Muscle of arm (tissue), 12 donors: Measurements from ENCODE around the gene GFPT2. TPM values are rescaled to one million over a fixed set of nuclear protein-coding genes. Genes with fewer than 3 reads are reported as not detected.

Source experiments
- DNase-seq: peaks from one replicate; pipeline ENCODE4 v3.0.0-alpha.2; 2013
- polyA plus RNA-seq, 12 donors: library from polyadenylated mRNA; unstranded; fragments of 120-200 nt; gene quantifications; one replicate each; pipeline ENCODE4 v1.2.1, GENCODE V29; 2013; ENCODE audit not compliant: insufficient read length in 12 of 12

Gene GFPT2
- polyA plus RNA-seq, 12 donors, result 7.3 to 12.5 (median 9.8) TPM; not detected in 1

DNA sequence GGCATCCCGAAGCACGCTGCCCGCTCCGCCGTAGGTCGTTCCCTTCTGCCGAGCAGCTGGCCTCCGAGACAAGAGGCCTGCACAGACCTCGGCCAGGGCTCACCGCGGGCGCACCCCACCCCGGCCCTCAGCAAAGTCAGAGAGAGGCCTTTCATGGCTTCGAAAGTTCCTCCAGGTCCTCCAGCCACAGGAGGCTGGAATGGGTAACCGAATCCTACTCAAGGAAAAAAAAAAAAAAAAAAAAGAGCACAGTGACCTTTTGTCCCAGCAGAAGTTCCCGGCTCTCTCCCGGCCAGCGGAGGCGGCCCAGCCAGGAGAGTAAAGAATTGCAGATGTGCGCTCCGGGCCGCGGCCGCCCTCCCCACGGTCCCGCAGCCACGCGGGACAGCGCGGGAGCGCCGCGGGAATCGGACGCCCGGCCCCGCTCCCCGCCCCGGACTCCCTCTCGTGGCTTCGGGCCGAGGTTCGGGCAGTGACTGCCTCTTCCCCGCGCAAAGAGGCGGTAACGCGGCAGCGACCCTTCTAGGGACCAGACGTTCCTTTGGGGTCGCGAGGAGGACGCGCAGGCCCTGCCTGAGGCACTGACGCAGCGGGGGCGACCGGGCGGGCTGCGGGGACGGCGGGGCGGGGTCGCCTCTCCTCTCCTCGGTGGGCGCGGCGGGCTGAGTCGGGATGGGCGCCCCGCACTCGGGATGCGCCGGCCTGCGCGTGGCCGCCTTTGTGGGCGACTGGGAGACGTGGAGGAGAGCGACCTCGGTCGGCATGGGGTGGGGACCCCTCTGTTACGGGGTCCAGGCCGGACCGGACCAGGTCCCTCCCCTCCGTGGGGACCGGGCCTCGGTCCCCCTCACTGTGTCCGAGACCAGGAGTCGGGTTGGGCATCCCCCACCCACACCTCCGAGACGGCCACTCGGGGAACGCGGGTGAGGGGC is 754 bp downstream of the GFPT2 start:
- DNase-seq, result peak; percentile 34

- no peak for DNase-seq
Measured at GRCh38 chr5:180350711-180351465, 2.2 kb downstream of the GFPT2 start.

DNA sequence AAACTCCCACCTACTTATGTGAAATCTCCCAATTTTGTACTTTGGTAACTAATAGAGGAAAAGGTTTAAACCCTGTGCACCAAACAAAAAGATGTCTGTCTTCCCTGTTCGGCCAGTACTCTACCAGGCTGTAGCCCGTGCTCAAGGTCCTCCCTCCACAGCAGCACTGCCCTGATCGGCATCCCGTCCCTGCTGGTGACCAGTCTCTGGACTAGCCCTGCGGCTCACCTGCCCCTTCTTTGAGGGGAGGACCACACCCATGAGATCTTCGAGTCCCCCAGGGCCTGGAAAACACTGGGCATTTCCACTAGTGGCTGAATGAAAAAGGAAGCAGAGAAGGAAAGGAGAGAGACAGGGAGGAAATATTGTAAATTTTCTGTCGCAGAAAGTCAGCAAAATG is 2.8 kb downstream of the GFPT2 start:
- no peak for DNase-seq

GRCh38 chr5:180349391-180349790 is 3.7 kb downstream of the GFPT2 start:
- no peak for DNase-seq

- no peak for DNase-seq
Measured at GRCh38 chr5:180348336-180348735, 4.8 kb downstream of the GFPT2 start.

DNA sequence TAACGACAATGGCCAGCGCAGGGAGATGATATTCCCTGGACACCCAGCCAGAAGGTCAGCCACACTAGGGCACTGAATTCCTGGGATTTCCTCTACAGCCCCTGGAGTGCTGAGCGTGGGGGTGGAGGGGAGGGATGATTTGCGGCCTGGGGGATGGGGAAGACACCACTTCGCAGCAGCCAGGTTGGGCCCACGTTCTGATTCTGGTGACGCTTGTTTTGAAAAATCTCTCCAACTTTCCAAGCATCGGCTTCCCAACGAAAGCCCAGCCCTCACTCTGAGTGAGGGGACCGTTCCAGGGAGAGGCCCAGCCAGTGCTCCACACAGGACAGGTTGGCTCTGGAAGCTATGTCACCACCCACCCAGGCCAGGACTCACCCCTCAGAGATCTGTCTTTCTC is 5.4 kb downstream of the GFPT2 start:
- DNase-seq, result peak; percentile 27

GRCh38 chr5:180346358-180346757 is 6.8 kb downstream of the GFPT2 start:
- DNase-seq, result no peak

DNA sequence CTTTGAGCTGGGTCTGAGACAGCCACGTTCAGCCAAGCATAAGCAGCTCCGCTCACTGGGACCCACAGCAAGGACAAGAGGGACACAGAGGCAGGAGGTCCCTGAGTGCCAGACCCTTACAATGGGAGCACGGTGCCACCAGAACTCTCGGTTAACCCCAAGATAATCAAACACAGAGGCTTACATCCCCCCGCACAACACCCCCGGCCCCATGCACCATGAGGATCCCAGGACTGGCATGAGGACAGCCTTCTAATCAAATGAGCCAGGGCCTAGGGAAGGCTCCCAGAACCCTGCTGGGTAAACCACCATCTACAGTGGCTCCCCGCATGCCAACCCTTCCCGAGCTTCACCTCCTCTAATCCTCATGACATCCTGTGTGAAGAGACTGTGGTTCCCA is 7.4 kb downstream of the GFPT2 start:
- no peak for DNase-seq

DNA sequence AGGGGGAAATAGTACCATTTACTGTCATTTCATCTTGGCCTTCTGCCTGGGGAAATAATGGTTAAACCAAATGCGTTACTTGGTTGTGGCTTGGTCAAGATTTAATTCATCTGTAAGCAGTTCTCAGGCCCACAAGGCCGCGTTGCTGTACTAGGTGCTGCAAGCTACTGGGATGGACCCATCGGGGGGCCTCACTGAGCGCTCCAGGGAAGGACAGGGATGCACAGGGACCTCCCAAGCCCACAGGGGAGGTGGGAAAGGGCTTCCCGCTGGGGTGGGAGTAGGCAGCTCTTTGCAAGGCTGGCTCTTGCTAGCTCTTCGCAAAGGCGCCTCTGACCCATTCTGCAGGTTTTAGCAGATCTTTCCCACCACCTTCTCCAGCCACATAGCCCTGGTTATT is 8.0 kb downstream of the GFPT2 start:
- no peak for DNase-seq

GRCh38 chr5:180344696-180344999 is 8.5 kb downstream of the GFPT2 start:
- DNase-seq, result no peak

DNA sequence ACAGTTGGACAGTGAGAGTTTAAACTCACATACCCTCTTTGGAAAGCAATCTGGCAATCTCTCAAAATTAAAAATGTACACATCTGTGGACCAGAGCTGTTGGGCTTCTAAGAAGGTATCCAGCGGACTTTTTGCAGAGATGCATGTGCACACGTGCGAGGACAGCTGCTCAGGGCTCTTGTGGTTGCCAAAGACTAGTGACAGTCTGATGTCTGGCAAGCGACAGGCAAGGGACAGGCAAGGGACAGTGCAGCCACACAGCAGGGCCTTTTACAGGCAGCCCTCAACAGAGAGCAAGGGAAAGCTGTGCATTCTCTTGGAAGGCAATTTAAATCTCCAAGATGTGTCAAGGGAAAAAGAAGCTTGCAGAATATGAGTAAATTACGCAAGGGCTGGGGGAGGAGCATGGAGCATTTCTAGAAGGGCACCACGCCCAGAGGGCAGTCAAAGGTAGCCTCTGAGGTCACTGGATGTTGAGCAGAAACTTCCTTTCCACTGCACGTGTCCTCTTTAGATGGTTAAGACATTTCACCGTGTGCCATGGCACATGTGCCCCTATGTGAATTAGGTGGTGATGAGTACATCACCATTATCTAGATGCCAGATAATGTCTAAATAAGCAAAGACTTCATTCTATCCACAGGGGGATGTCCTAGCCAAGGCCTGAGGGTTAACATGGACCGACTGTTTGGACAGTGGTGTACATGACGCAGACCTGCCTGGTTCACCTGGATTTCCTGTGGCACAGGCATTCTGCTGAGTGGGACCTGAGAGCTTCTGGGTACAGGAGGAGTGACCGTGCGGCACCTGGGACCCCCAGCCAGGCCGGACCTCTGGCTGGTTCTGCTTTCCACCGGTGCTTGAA is 9.1 kb downstream of the GFPT2 start:
- DNase-seq, result peak; percentile 35

- peak; percentile 38 for DNase-seq
Measured at GRCh38 chr5:180343110-180343830, 9.9 kb downstream of the GFPT2 start.

DNA sequence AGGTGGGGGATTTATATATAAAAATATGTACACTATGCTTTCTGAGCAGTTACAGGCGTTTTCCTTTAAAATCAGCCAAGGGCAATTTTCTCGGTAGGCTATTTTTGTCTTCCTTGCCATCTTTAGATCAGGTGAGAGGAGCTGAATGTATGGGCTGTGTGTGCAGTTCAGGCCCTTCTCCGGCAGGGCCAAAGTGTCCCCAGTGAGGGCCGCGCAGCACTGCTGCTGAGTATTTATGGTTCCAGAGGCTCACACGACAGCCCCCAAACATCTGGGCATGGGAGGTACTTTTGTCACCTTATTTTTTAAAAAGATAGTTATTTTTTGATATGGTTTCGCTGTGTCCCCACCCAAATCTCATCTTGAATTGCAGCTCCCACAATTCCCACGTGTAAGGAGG is 11.5 kb downstream of the GFPT2 start:
- no peak for DNase-seq

GRCh38 chr5:180340856-180341255 is 12.3 kb downstream of the GFPT2 start:
- DNase-seq, result no peak

- DNase-seq, result no peak
Measured at GRCh38 chr5:180339583-180340183, 13.5 kb downstream of the GFPT2 start.

- DNase-seq, result no peak
Measured at GRCh38 chr5:180338001-180338707, 15.0 kb downstream of the GFPT2 start.

GRCh38 chr5:180336234-180337020 is 16.7 kb downstream of the GFPT2 start:
- no peak for DNase-seq

- DNase-seq, result no peak
Measured at GRCh38 chr5:180335614-180336233, 17.4 kb downstream of the GFPT2 start.
